CMK (cell line): ENCODE measurements around the gene MACROH2A1.

Experiments used
- DNase-seq: peaks from one replicate; pipeline ENCODE4 v3.0.0-alpha.2; 2010; ENCODE audit warnings: low read depth

Gene MACROH2A1

GRCh38 chr5:135353952-135354721 lies 44.9 kb downstream of the MACROH2A1 start:
- DNase-seq = no peak

GRCh38 chr5:135350536-135350935 lies 48.5 kb downstream of the MACROH2A1 start:
- no peak for DNase-seq

DNA sequence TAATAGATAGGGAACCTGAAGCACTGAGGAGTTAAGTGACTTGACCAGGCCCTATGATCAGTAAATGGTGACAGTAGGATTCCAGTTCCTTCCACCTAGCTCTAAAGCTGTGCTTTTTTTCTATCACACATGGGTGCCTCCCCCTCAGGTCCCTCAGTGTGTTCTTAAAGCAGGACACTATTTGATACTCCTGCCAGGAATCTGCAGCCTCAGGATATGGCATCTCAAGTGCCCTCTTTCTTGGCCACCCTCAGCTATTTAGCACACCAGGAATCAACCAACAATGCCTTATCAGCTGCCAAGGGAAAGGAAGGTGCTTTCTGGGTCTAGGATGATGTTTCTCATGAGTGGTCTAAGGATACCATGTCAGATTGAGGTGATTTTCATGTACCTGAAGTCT lies 49.1 kb downstream of the MACROH2A1 start:
- DNase-seq = no peak

GRCh38 chr5:135349451-135349850 lies 49.6 kb downstream of the MACROH2A1 start:
- no peak for DNase-seq

DNA sequence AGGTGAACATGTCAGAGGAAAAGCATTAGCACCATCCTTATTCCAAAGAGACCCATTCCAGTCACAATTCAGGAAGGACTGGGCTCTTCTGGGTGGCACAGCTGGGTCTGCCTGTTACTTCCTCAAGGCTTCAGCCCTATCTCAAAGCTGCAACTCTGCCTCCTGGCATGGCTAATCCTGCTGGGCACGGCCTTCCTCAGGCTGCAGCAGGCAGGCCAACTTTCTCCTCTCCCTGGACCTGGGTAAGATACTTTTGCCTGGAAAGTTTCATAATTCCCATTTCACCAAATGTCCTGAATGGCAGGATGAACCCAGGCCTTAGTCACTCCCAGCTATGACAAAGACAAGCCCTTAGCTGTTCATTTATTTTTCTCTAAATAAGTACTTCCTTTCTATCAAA lies 50.1 kb downstream of the MACROH2A1 start:
- DNase-seq = no peak

DNA sequence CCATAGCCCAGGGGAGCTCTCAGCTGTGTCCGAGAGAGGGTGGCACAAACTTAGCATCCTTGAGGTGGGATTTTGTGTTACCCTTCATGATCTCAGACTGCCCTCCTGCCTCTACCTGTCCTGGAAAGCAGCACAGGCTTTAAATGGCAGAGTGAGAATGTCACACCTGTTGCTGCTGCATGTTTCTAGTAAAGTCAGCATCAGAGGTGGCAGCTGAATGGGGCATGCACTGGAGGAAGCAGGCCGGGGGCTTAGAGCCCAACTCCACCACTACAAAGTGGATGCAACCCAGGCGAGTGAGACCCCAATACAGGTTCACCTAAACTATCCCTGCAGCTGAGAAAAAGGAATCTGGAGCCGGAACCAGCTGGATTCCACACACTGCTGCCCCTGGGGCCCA lies 51.6 kb downstream of the MACROH2A1 start:
- no peak for DNase-seq

DNA sequence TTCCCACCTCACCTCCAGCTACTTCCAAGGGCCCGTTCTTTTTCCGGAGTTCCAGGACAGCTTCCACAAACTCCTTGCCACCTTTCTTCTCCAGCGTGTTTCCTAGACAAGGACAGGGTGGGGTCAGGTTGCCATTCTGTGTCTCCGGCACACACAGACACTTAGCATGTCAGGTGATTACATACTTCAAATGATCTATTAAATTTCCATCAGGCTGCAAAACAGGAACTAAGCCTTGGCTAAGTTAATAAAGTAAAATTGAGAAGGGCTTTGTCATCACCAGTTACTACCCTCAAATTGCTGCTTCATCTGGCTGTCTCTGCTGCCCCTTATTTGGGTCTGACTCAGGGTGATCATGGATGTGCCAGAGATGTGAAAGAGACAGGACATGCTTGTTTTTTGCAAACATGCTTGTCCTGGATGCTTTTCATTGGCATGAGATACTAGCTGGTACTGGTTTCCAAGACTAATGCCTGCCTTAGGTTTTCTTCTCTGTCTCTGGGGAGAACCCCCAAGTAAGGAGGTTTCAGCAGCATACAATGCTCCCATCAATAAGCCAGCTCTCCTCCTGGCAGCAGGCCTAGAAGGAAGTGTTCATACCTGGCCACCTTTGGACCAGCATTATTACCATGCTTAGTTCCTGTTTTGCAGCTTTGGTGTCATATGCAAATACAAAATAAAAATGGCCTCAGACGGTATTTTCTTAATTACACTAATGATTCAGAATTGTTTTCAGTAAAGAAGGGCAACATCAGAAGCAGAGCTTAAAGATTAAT lies 52.9 kb downstream of the MACROH2A1 start:
- no peak for DNase-seq

DNA sequence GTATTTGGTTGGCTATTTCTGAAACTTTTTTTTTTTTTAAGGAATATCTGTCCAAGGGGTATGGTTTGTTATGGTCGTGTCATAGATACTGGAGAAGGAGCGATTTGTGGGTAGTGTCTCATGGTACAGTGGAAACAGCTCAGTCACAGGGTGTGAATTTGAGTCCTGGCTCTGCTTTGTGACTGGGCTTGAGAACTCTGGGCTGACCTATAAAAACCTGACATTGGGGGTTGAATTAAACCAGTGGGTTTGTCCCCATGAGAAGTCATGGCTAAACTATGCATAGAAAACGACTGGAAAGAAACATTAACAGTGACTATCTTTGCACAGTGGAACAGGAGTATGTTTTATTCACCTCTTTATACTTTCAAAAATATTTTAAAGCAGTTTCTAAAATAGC lies 54.7 kb downstream of the MACROH2A1 start:
- no peak for DNase-seq

- no peak for DNase-seq
These were observed 55.6 kb downstream of the MACROH2A1 start for GRCh38 chr5:135343413-135343812.

DNA sequence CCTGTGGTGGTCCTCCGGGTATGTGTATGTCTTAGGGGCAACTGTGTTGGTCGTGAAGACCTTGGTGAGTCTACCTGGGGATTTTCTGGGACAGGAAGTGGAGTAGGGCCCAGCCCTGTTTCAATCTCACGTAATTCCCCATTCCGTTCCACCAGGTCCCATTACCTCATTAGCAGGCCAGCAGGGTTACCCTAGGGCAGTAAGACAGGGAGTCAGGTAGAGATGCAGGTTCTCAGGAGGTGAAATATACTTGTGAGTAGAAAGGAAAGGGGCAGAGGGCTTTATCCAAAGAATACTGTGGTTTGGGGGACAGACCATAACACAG lies 56.5 kb downstream of the MACROH2A1 start:
- no peak for DNase-seq

DNA sequence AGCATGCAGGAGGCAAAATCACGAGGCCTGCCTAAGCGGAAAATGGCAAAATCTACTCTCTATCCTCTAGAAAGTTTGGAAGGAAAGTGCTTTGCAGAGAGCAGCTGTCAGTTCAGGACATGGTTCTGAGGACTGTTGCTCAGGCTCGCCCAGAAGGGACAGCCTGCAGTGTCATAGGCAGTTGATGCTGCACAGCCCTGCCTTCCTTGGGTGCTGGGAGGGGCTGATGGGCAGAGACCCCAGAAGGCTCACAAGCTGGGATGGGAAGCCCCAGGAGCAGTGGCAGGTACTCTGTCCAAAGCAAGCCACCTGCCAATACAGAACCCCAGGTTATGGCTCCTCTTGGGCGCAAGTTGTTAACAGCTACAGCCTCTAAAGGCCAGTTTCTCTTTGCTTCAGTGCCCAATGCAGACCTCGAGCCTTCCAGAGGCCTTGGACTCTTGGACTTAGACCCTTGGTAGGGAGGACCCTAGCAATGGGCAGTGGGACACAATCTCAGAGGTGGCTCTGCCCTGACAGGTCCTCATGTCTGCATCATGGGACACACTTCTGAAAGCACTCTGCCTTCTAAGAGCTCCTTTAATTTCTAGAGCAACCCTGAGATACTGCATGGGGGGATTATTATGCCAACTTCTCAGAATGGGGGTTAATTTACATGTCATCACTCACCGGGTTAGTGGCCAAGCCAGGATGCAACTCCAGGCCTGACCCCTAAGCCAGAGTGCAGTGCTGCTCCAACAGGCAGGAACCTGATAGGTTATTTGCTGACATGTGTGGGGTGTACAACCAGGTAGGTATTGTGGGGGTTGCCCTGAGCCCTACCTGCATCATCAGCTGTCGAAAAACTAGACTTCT lies 57.1 kb downstream of the MACROH2A1 start:
- DNase-seq = no peak

DNA sequence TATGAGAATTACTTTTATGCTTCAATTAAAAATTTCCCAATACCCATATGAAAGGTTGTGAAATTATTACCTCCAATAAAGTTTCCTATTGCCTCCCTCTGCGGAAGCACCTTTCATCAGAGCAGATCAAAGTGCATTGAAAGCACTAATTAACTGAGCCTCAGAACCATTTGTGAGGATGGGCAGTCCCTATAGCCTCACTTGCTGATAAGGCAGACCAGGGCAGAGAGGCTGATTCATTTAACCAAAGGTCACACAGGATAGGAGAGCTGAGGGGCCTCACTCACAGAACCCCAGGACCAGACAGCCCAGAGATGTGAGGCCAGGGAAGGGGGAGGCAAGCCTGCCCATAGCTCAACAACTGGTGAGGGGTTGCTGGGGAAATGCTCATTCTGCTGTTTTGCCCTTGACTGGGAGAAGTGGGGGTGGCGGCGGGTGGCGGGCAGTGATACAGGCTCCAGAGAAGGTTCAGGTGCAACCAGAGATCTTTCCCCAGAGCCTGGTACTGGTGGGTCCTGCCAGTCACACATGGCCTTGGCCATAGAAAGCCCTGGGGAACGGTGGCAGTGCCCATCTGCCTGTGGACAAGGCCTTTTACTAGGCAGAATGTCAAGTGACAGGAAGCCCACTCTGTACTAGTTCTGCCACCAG lies 57.9 kb downstream of the MACROH2A1 start:
- no peak for DNase-seq

DNA sequence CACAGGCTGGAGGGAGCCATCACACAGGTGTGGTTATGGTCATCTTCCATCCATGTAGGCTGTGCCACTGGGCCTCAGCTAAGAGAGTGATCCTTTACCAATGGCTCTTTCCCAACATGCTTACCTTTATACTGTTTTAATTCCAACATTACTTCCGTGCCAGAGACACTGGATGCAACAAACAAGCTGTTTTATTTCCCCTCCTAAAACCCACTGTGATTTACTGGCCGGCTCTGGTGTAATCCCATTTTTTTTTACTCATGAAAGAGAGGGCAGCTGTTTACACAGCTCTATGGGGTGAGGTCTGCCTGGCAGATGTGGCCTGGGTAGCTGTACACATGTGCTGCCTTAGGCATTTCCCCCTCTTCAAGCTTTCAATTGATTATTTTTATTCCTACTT lies 58.5 kb downstream of the MACROH2A1 start:
- no peak for DNase-seq

DNA sequence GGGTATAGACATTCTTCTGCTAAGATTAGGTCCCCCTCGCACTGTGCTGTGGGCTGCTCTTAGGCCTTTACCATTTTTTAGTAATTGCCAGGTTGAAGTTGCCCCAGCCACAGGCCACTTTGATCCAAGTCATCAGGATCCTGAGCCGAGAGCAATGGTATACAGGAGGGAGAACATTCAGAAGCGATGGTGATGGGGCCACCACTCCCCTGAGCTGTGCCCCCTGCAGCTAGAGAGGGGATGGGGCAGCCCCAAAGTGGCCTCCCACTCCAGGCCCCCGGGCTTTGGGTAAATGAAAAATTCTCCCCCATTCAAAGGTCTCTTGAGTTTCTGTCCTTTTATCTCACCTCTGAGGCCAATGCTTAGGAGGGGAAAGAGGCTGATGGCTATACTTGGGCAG lies 59.4 kb downstream of the MACROH2A1 start:
- DNase-seq = no peak

GRCh38 chr5:135339189-135339588 lies 59.8 kb downstream of the MACROH2A1 start:
- no peak for DNase-seq

GRCh38 chr5:135337064-135337463 lies 62.0 kb downstream of the MACROH2A1 start:
- DNase-seq = no peak

- no peak for DNase-seq
These were observed 63.8 kb downstream of the MACROH2A1 start for GRCh38 chr5:135335031-135335828.

- no peak for DNase-seq
These were observed 65.1 kb downstream of the MACROH2A1 start for GRCh38 chr5:135333732-135334515.

DNA sequence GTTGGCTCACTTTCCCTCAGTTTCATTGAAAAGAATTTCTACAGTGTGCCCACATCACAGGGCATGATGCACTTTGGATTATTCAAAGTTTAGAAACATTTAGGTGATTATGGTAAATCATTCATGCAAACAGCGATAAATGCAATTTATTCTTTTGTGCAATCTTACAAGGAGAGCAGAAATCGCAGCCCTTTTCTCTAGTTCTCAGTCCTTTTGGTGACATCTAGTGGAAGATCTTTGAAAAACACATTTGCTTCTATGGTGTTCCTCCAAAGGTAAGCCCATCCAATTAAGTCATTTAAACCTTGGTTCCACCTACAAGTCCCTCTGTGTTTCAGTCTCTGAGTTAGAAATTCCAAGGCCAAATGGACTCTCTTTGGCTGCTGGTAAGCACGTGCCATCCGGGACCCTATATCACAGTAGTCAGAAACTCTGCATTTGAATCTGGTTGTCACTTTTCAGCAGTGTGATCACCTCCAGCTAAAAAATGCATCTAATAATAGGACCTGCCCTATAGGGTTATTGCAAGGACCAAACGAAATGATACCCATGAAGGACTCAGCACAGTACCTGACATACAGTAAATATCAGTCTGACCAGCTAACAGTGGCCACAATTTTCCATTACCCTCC lies 66.4 kb downstream of the MACROH2A1 start:
- DNase-seq = no peak

GRCh38 chr5:135331612-135332011 lies 67.4 kb downstream of the MACROH2A1 start:
- DNase-seq = no peak
